ENCODE results near the gene TELO2.

Gene TELO2

GRCh38 chr16:1449201-1449788 lies 43.9 kb upstream of the TELO2 start:
- 95% methylated on average over 25 of the region's 25 CpGs for WGBS, 2 experiments
- H3K4me1 ChIP-seq (ENCODE audit: control insufficient read depth, insufficient read depth, low read length), result no peaks in the 10 kb centered on the region
- H3K27me3 ChIP-seq (ENCODE audit: control insufficient read depth, insufficient read depth, low read length, poor library complexity, severe bottlenecking), result no peaks in the 10 kb centered on the region
- no peak overlapping the region for H3K4me3 ChIP-seq (ENCODE audit: insufficient read depth, low read depth, low read length)
- H3K36me3 ChIP-seq (ENCODE audit: control insufficient read depth, insufficient read depth, low read length), result peaks cover 10% of the 10 kb centered on the region
- no peaks in the 10 kb centered on the region for H3K9me3 ChIP-seq (ENCODE audit: control insufficient read depth, low read length)
- H3K27ac ChIP-seq (ENCODE audit: insufficient read depth, low read depth, low read length, poor library complexity, severe bottlenecking), result no peak overlapping the region

DNA sequence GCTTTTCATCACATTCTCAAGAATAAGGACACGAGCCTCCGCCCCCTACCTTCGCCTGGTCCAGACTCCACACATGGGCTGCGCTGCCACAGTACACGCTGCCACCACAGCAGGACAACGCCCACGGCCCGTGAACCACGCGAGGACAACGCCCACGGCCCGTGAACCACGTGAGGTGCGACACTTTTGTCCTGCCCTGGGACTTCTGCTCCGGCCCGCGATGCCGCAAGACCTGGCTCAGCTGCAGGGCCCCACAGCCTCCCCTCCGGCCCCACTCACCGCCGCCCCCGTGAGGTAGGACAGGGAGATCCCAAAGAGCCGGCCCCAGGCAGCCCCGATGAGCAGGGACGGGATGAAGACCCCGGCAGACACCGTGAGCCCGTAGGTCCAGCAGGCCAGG lies 42.9 kb upstream of the TELO2 start:
- Histone ChIP-seq H3K9me3 (ENCODE audit: control insufficient read depth, low read length) (no peaks in the 10 kb centered on the region), H3K4me1 (ENCODE audit: control insufficient read depth, insufficient read depth, low read length) (no peaks in the 10 kb centered on the region), H3K4me3 (ENCODE audit: insufficient read depth, low read depth, low read length) (no peak overlapping the region), H3K36me3 (ENCODE audit: control insufficient read depth, insufficient read depth, low read length) (peaks cover 12% of the 10 kb centered on the region), H3K27me3 (ENCODE audit: control insufficient read depth, insufficient read depth, low read length, poor library complexity, severe bottlenecking) (no peaks in the 10 kb centered on the region), H3K27ac (ENCODE audit: insufficient read depth, low read depth, low read length, poor library complexity, severe bottlenecking) (no peak overlapping the region)
- WGBS, 2 experiments, result 92 to 93% methylated on average over 29 of the region's 29 CpGs

- H3K27me3 ChIP-seq (ENCODE audit: control insufficient read depth, insufficient read depth, low read length, poor library complexity, severe bottlenecking), result no peaks in the 10 kb centered on the region
- no peak overlapping the region for H3K27ac ChIP-seq (ENCODE audit: insufficient read depth, low read depth, low read length, poor library complexity, severe bottlenecking)
- no peaks in the 10 kb centered on the region for H3K9me3 ChIP-seq (ENCODE audit: control insufficient read depth, low read length)
- peaks cover 16% of the 10 kb centered on the region for H3K36me3 ChIP-seq (ENCODE audit: control insufficient read depth, insufficient read depth, low read length)
- WGBS, 2 experiments, result 94 to 97% methylated on average over 21 of the region's 21 CpGs
- no peaks in the 10 kb centered on the region for H3K4me1 ChIP-seq (ENCODE audit: control insufficient read depth, insufficient read depth, low read length)
- no peak overlapping the region for H3K4me3 ChIP-seq (ENCODE audit: insufficient read depth, low read depth, low read length)
Measured at GRCh38 chr16:1450841-1451240, 42.3 kb upstream of the TELO2 start.

DNA sequence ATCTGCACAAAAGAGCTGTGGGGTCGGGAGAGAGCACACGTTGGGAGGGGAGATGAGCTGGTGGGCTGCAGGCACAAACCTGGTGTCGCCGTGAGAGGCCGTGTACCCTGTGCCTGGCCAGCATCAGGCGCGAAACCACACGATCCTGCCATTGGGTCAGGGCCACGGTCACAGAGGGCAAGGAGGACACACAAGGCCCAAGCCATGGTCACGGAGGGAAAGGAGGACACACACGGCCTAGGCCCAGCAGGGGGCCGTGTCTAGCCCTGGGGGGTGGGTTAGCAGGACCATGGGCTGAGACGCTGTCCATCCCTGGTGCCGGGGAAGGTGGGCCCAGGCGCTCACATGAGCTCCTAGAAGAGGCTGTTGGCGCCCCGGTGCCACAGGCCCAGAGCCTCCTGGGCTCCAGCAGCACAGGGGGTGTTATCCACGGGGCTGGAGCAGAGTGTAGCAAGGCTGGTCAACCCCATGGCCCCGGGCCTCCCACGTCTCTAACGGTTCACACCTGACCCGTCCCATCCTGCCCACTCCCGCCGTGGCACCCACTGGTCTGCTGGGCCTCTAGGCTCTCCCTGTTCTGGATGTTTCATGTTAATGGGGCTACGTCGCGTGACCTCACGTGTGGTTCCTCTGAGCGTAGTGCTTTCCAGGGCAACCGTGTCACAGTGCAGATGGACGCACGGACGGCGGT lies 41.3 kb upstream of the TELO2 start:
- no peaks in the 10 kb centered on the region for H3K27me3 ChIP-seq (ENCODE audit: control insufficient read depth, insufficient read depth, low read length, poor library complexity, severe bottlenecking)
- H3K36me3 ChIP-seq (ENCODE audit: control insufficient read depth, insufficient read depth, low read length), result peaks cover 16% of the 10 kb centered on the region
- no peaks in the 10 kb centered on the region for H3K4me1 ChIP-seq (ENCODE audit: control insufficient read depth, insufficient read depth, low read length)
- no peaks in the 10 kb centered on the region for H3K9me3 ChIP-seq (ENCODE audit: control insufficient read depth, low read length)
- 94 to 96% methylated on average over 34 of the region's 34 CpGs for WGBS, 2 experiments
- H3K4me3 ChIP-seq (ENCODE audit: insufficient read depth, low read depth, low read length), result no peak overlapping the region
- no peak overlapping the region for H3K27ac ChIP-seq (ENCODE audit: insufficient read depth, low read depth, low read length, poor library complexity, severe bottlenecking)

- Histone ChIP-seq H3K9me3 (ENCODE audit: control insufficient read depth, low read length) (no peaks in the 10 kb centered on the region), H3K27ac (ENCODE audit: insufficient read depth, low read depth, low read length, poor library complexity, severe bottlenecking) (no peak overlapping the region), H3K4me1 (ENCODE audit: control insufficient read depth, insufficient read depth, low read length) (no peaks in the 10 kb centered on the region), H3K27me3 (ENCODE audit: control insufficient read depth, insufficient read depth, low read length, poor library complexity, severe bottlenecking) (no peaks in the 10 kb centered on the region), H3K4me3 (ENCODE audit: insufficient read depth, low read depth, low read length) (no peak overlapping the region), H3K36me3 (ENCODE audit: control insufficient read depth, insufficient read depth, low read length) (peaks cover 16% of the 10 kb centered on the region)
- WGBS, 2 experiments, result 94% methylated on average over 20 of the region's 20 CpGs
Measured at GRCh38 chr16:1452530-1452929, 40.6 kb upstream of the TELO2 start.

DNA sequence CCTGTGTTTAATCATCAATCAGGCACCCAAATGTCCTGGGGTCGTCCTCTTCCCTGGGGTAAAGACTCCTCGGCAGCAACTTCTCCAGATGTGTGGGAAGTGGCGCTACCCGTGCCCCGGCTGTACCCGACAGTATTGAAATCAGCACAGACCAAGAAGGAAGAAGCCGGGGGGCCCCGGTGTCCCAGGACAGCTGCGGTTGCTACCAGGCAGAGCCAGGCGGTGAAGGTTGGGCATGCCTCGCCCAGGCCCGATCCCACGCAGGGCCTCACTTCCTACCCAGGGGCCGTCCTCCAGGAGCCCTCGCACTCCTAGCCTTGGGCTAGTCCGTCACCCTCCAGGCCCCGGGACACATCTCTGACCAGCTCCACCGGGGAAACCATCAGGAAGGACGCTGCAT lies 39.8 kb upstream of the TELO2 start:
- WGBS, 2 experiments, result 94 to 96% methylated on average over 19 of the region's 19 CpGs
- Histone ChIP-seq H3K27ac (ENCODE audit: insufficient read depth, low read depth, low read length, poor library complexity, severe bottlenecking) (no peak overlapping the region), H3K4me1 (ENCODE audit: control insufficient read depth, insufficient read depth, low read length) (no peaks in the 10 kb centered on the region), H3K27me3 (ENCODE audit: control insufficient read depth, insufficient read depth, low read length, poor library complexity, severe bottlenecking) (no peaks in the 10 kb centered on the region), H3K4me3 (ENCODE audit: insufficient read depth, low read depth, low read length) (no peak overlapping the region), H3K36me3 (ENCODE audit: control insufficient read depth, insufficient read depth, low read length) (peaks cover 16% of the 10 kb centered on the region), H3K9me3 (ENCODE audit: control insufficient read depth, low read length) (no peaks in the 10 kb centered on the region)

- 93 to 94% methylated on average over 17 of the region's 17 CpGs for WGBS, 2 experiments
- H3K27ac ChIP-seq (ENCODE audit: insufficient read depth, low read depth, low read length, poor library complexity, severe bottlenecking), result no peak overlapping the region
- H3K4me3 ChIP-seq (ENCODE audit: insufficient read depth, low read depth, low read length), result no peak overlapping the region
- H3K9me3 ChIP-seq (ENCODE audit: control insufficient read depth, low read length), result no peaks in the 10 kb centered on the region
- peaks cover 16% of the 10 kb centered on the region for H3K36me3 ChIP-seq (ENCODE audit: control insufficient read depth, insufficient read depth, low read length)
- H3K4me1 ChIP-seq (ENCODE audit: control insufficient read depth, insufficient read depth, low read length), result no peaks in the 10 kb centered on the region
- no peaks in the 10 kb centered on the region for H3K27me3 ChIP-seq (ENCODE audit: control insufficient read depth, insufficient read depth, low read length, poor library complexity, severe bottlenecking)
Measured at GRCh38 chr16:1454561-1454960, 38.6 kb upstream of the TELO2 start.

DNA sequence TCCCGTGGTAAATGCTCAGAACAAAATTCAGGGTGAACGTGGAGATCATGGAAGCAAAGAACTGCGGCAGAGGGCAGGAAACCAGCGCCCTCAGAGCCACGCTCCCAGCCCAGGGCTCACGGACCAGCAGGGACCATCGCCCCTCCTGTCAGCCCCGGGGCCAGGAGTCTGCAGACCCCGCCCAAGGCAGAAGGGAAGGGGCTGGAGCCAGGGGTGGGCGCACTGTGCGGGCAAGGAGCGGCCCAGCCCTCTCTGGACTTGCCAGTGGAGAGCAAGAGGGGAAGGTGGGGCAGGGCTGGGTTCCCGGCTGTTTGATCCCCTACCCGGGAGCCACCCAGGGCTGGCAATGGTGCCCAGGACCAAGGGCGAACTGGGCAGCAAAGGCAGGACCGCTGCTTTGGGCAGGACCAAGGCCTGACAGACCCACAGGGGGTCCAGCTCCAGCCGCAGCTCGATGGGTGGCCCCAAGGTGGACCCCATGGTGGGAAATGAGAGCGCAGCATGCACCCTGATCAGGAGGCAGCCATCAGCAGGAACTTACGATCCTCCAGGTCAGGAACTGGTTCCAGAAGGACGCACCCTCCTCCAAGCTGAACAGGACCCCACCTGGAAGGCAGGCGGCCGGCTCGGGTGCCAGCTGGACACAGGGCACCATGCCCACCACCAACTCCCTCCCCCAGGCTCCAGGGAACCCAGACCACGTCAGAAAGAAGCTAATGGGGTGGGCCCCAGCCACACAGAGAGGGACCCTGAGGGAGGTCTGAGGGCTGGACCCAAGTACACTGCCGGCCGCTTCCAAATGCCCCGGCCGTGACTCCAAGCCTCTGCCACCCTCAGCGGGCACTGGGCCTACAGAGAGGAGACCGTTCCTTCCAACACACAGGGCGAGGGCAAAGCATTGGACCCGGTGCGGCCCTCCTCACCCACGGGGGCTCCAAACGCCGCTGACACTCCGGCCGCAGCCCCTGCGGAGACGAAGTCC lies 37.7 kb upstream of the TELO2 start:
- Histone ChIP-seq H3K27ac (ENCODE audit: insufficient read depth, low read depth, low read length, poor library complexity, severe bottlenecking) (no peak overlapping the region), H3K4me3 (ENCODE audit: insufficient read depth, low read depth, low read length) (no peak overlapping the region), H3K27me3 (ENCODE audit: control insufficient read depth, insufficient read depth, low read length, poor library complexity, severe bottlenecking) (no peaks in the 10 kb centered on the region), H3K36me3 (ENCODE audit: control insufficient read depth, insufficient read depth, low read length) (peaks cover 14% of the 10 kb centered on the region), H3K4me1 (ENCODE audit: control insufficient read depth, insufficient read depth, low read length) (no peaks in the 10 kb centered on the region), H3K9me3 (ENCODE audit: control insufficient read depth, low read length) (no peaks in the 10 kb centered on the region)
- 90 to 91% methylated on average over 41 of the region's 41 CpGs for WGBS, 2 experiments

- Histone ChIP-seq H3K27me3 (ENCODE audit: control insufficient read depth, insufficient read depth, low read length, poor library complexity, severe bottlenecking) (no peaks in the 10 kb centered on the region), H3K9me3 (ENCODE audit: control insufficient read depth, low read length) (no peaks in the 10 kb centered on the region), H3K4me3 (ENCODE audit: insufficient read depth, low read depth, low read length) (no peak overlapping the region), H3K27ac (ENCODE audit: insufficient read depth, low read depth, low read length, poor library complexity, severe bottlenecking) (no peak overlapping the region), H3K36me3 (ENCODE audit: control insufficient read depth, insufficient read depth, low read length) (peaks cover 7% of the 10 kb centered on the region), H3K4me1 (ENCODE audit: control insufficient read depth, insufficient read depth, low read length) (no peaks in the 10 kb centered on the region)
- WGBS, 2 experiments, result 96% methylated on average over 16 of the region's 16 CpGs
Measured at GRCh38 chr16:1456951-1457350, 36.2 kb upstream of the TELO2 start.
